MCF 10A (cell line): ENCODE measurements around the gene KCNJ2. TPM values are rescaled to one million over a fixed set of nuclear protein-coding genes. Genes with fewer than 3 reads are reported as not detected.

Experiments used
- Bru-seq: library from RNA; stranded (reverse); fragments of 400-500 nt; gene quantifications from one replicate; lab custom pipeline; 2021; lab: Mats Ljungman, UMichigan
- BruChase-seq, 2 experiments: library from RNA; stranded (reverse); fragments of 400-500 nt; gene quantifications; one replicate each; lab custom pipeline; 2021; lab: Mats Ljungman, UMichigan
- BruUV-seq: library from RNA; stranded (reverse); fragments of 400-500 nt; replicated peaks from 2 replicates; lab custom pipeline; 2021; lab: Mats Ljungman, UMichigan
- CTCF ChIA-PET: fragments of 300-600 bp; sonication (Branson Sonifier 250); formaldehyde crosslinking; extraction: SDS; loops from one replicate; lab custom pipeline; 2021; ENCODE audit warnings: antibody characterized with exemption, inconsistent platforms; lab: Yijun Ruan, JAX
- POLR2A ChIA-PET: fragments of 300-600, 350-650 bp; sonication (Branson Sonifier 250); formaldehyde crosslinking; extraction: SDS; loops from one replicate; lab custom pipeline; 2020; ENCODE audit warnings: antibody characterized with exemption, inconsistent platforms; lab: Yijun Ruan, JAX
- DNase-seq: peaks from one replicate; pipeline ENCODE4 v3.0.0-alpha.2; 2018; ENCODE audit not compliant: unreplicated experiment
- H3K27ac Mint-ChIP-seq: one replicate; pipeline ENCODE4 v1.8.0; 2022; ENCODE audit warnings: mild to moderate bottlenecking, low read depth, mixed read lengths; ENCODE audit not compliant: unreplicated experiment
- H3K27me3 Mint-ChIP-seq: one replicate; pipeline ENCODE4 v1.8.0; 2022; ENCODE audit warnings: mixed read lengths; ENCODE audit not compliant: insufficient read depth, unreplicated experiment
- H3K36me3 Mint-ChIP-seq: one replicate; pipeline ENCODE4 v1.8.0; 2022; ENCODE audit warnings: mild to moderate bottlenecking, moderate library complexity, mixed read lengths; ENCODE audit not compliant: insufficient read depth, unreplicated experiment
- H3K4me1 Mint-ChIP-seq: one replicate; pipeline ENCODE4 v1.8.0; 2022; ENCODE audit warnings: mixed read lengths; ENCODE audit not compliant: insufficient read depth, unreplicated experiment
- H3K4me3 Mint-ChIP-seq: one replicate; pipeline ENCODE4 v1.8.0; 2022; ENCODE audit warnings: mild to moderate bottlenecking, moderate library complexity, mixed read lengths; ENCODE audit not compliant: unreplicated experiment
- H3K9me3 Mint-ChIP-seq: one replicate; pipeline ENCODE4 v1.8.0; 2022; ENCODE audit warnings: mixed read lengths; ENCODE audit not compliant: unreplicated experiment
- CTCF ChIP-seq: fragments of 200-600 bp; IDR thresholded peaks from one replicate; pipeline ENCODE4 v1.8.0; 2022; ENCODE audit warnings: antibody characterized with exemption, mild to moderate bottlenecking; ENCODE audit not compliant: unreplicated experiment
- intact Hi-C: fragments of 100-400 bp; cut with micrococcal nuclease; formaldehyde crosslinking; loops from 2 replicates; pipeline ENCODE4 v1.14.1; 2022
- long read RNA-seq: library from polyadenylated mRNA; stranded (forward); transcript quantifications from one replicate; pipeline ENCODE4 v2.0.0, GENCODE V29; 2022
- total RNA-seq: library from RNA; stranded (reverse); gene quantifications from 2 replicates; pipeline ENCODE4 v1.2.3, GENCODE V29; 2022

KCNJ2 gene
- total RNA-seq (0.19 and 0.54 TPM in 2 replicates), Bru-seq, nascent RNA (percentile 15 among the genes with signal in this experiment), BruChase-seq, experiment 1, labeled RNA remaining after a 6-hour chase (percentile 20 among the genes with signal in this experiment), BruChase-seq, experiment 2, labeled RNA remaining after a 2-hour chase (percentile 31 among the genes with signal in this experiment)
- long read RNA-seq, result 0 reads

- TF ChIP-seq CTCF, result no peak
- peak; percentile 76 for DNase-seq
- H3K4me1 Mint-ChIP-seq, result peaks cover 34% of the 10 kb centered on the region
- no peaks in the 10 kb centered on the region for H3K36me3 Mint-ChIP-seq
- ChIA-PET POLR2A (interaction anchor here (0.6 to 4.8 kb wide), 11 partner anchors 10 to 629 kb away, joined by 3 to 22 read pairs (median 4); no protein-coding TSS in a partner anchor), CTCF (interaction anchor here (0.6 to 2.5 kb wide), 12 partner anchors 9 to 658 kb away, joined by 3 to 18 read pairs (median 3); no protein-coding TSS in a partner anchor)
- no TSS peak for BruUV-seq
- intact Hi-C loops, result loop anchor here (1.0 to 5.0 kb wide), 4 partner anchors 383 to 600 kb away; no protein-coding TSS in a partner anchor
- no peaks in the 10 kb centered on the region for H3K9me3 Mint-ChIP-seq
- peak within 1 kb of the TSS; percentile 10 for H3K27ac Mint-ChIP-seq
- peak within 1 kb of the TSS; percentile 76 for H3K4me3 Mint-ChIP-seq
- H3K27me3 Mint-ChIP-seq, result no peaks in the 10 kb centered on the region
Measured at GRCh38 chr17:70168977-70169708, at the start of gene KCNJ2. TSS of gene KCNJ2 (plus strand) at chr17:70169532. CDS start at chr17:70175040, 5,508 bp downstream.

- peaks cover 18% of the 10 kb centered on the region for H3K4me1 Mint-ChIP-seq
- ChIA-PET CTCF (no interaction called here), POLR2A (no interaction called here)
- no TSS peak for BruUV-seq
- H3K4me3 Mint-ChIP-seq, result no peak overlapping the region
- H3K27me3 Mint-ChIP-seq, result no peaks in the 10 kb centered on the region
- H3K36me3 Mint-ChIP-seq, result no peaks in the 10 kb centered on the region
- no peak for TF ChIP-seq CTCF
- H3K9me3 Mint-ChIP-seq, result no peaks in the 10 kb centered on the region
- intact Hi-C loops, result no loop called here
- DNase-seq, result no peak
- no peak overlapping the region for H3K27ac Mint-ChIP-seq
Measured at GRCh38 chr17:70119545-70119944, 49.8 kb upstream of the KCNJ2 start.

GRCh38 chr17:70119983-70120382 is 49.3 kb upstream of the KCNJ2 start:
- Mint-ChIP-seq H3K27ac (no peak overlapping the region), H3K4me1 (peaks cover 18% of the 10 kb centered on the region), H3K36me3 (no peaks in the 10 kb centered on the region), H3K27me3 (no peaks in the 10 kb centered on the region), H3K9me3 (no peaks in the 10 kb centered on the region), H3K4me3 (no peak overlapping the region)
- intact Hi-C loops, result no loop called here
- ChIA-PET CTCF (no interaction called here), POLR2A (no interaction called here)
- DNase-seq, result peak; percentile 43
- no peak for TF ChIP-seq CTCF
- no TSS peak for BruUV-seq

- Mint-ChIP-seq H3K4me3 (no peak overlapping the region), H3K27ac (no peak overlapping the region), H3K36me3 (no peaks in the 10 kb centered on the region), H3K4me1 (peaks cover 18% of the 10 kb centered on the region), H3K9me3 (no peaks in the 10 kb centered on the region), H3K27me3 (no peaks in the 10 kb centered on the region)
- no TSS peak for BruUV-seq
- no peak for TF ChIP-seq CTCF
- DNase-seq, result no peak
- ChIA-PET POLR2A (no interaction called here), CTCF (no interaction called here)
- intact Hi-C loops, result no loop called here
Measured at GRCh38 chr17:70120425-70120824, 48.9 kb upstream of the KCNJ2 start.
